GM12878 (cell line): Measurements from ENCODE around the gene SLC25A43. TPM values are rescaled to one million over a fixed set of nuclear protein-coding genes. Genes with fewer than 3 reads are reported as not detected.

Experiments used
- ATAC-seq: fragments of 200-7000 bp; cut with Tn5 transposase; 3 replicates; pipeline ENCODE4 v1.9.1; 2020; ENCODE audit warnings: mild to moderate bottlenecking, moderate library complexity
- BruUV-seq: library from RNA; stranded (reverse); fragments of 400-500 nt; replicated peaks from 2 replicates; lab custom pipeline; 2021; lab: Mats Ljungman, UMichigan
- CTCF ChIA-PET: fragments of 300-600 bp; sonication (Branson Sonifier 250); formaldehyde crosslinking; extraction: SDS; loops from one replicate; lab custom pipeline; 2021; ENCODE audit warnings: inconsistent platforms; lab: Yijun Ruan, JAX
- POLR2A ChIA-PET: fragments of 350-600 bp; formaldehyde crosslinking; extraction: SDS; loops from one replicate; lab custom pipeline; 2021; ENCODE audit warnings: inconsistent platforms; lab: Charles Lee
- RAD21 ChIA-PET: fragments of 300-600 bp; sonication (Branson Sonifier 250); formaldehyde crosslinking; loops from one replicate; lab custom pipeline; 2023; ENCODE audit warnings: antibody characterized with exemption; ENCODE audit not compliant: unreplicated experiment; lab: Charles Lee
- SMC1A ChIA-PET: fragments of 300-600 bp; sonication (Branson Sonifier 250); formaldehyde crosslinking; loops from one replicate; lab custom pipeline; 2023; ENCODE audit not compliant: unreplicated experiment, uncharacterized antibody; lab: Charles Lee
- DNase-seq: peaks from one replicate; pipeline ENCODE4 v3.0.0-alpha.2; 2011; ENCODE audit warnings: low read depth, low spot score
- FAIRE-seq: peaks from 3 replicates; lab custom pipeline; 2011; peaks lifted over from hg19 to GRCh38; lab: Jason Lieb, UNC
- H2AFZ ChIP-seq: 2 replicates; pipeline ENCODE4 v1.6.0; 2011; ENCODE audit warnings: low read depth, low read length, control low read depth; ENCODE audit not compliant: control insufficient read depth
- H3K27ac ChIP-seq: 2 replicates; pipeline ENCODE4 v1.5.1; 2011; ENCODE audit warnings: control low read depth; ENCODE audit not compliant: control insufficient read depth, insufficient read depth
- H3K27me3 ChIP-seq, 2 experiments: replicated peaks in 1 of 2; 2 replicates each; pipeline versions ENCODE4 v1.6.0 to v1.6.1; 2011; ENCODE audit warnings: low read length in 1 of 2; ENCODE audit not compliant: control insufficient read depth in 2 of 2, insufficient read depth in 2 of 2
- H3K36me3 ChIP-seq, 2 experiments: 2 replicates each; pipeline ENCODE4 v1.5.1; 2011; ENCODE audit warnings: low read length in 1 of 2; ENCODE audit not compliant: control insufficient read depth in 2 of 2, insufficient read depth in 2 of 2
- H3K4me1 ChIP-seq: 2 replicates; pipeline ENCODE4 v1.6.1; 2011; ENCODE audit warnings: mild to moderate bottlenecking, low read length, moderate library complexity, mixed read lengths; ENCODE audit not compliant: control insufficient read depth, insufficient read depth
- H3K4me2 ChIP-seq: 2 replicates; pipeline ENCODE4 v1.6.0; 2011; ENCODE audit warnings: control low read depth; ENCODE audit not compliant: control insufficient read depth, insufficient read depth
- H3K4me3 ChIP-seq: fragments of 200-600 bp; sonication (generic); 2 replicates; pipeline ENCODE4 v1.5.1; 2016
- H3K79me2 ChIP-seq: 2 replicates; pipeline ENCODE4 v1.6.0; 2011; ENCODE audit warnings: low read length; ENCODE audit not compliant: control insufficient read depth, insufficient read depth
- H3K9ac ChIP-seq: 2 replicates; pipeline ENCODE4 v1.8.0; 2011; ENCODE audit warnings: low read length, control low read depth, mixed read lengths; ENCODE audit not compliant: control insufficient read depth, insufficient read depth
- H3K9me3 ChIP-seq: replicated peaks from 3 replicates; pipeline ENCODE4 v1.5.1; 2011; ENCODE audit warnings: mild to moderate bottlenecking, low read length; ENCODE audit not compliant: control insufficient read depth, insufficient read depth
- H4K20me1 ChIP-seq: 2 replicates; pipeline ENCODE4 v1.6.0; 2011; ENCODE audit not compliant: control insufficient read depth, insufficient read depth
- EGR1 ChIP-seq, 2 experiments: IDR thresholded peaks; 1 replicate in 1 of 2; 2 replicates in 1 of 2; pipeline ENCODE4 v1.6.1; 2011 to 2012; ENCODE audit warnings: low read depth in 2 of 2, low read length in 2 of 2, borderline replicate concordance in 1 of 2, mild to moderate bottlenecking in 1 of 2, moderate library complexity in 1 of 2
- IKZF2 ChIP-seq, 2 experiments: fragments of 450-650 bp; IDR thresholded peaks; 2 replicates each; pipeline ENCODE4 v1.6.1; 2017; ENCODE audit warnings: mild to moderate bottlenecking in 2 of 2, moderate library complexity in 2 of 2
- NFYB ChIP-seq: IDR thresholded peaks from 2 replicates; pipeline ENCODE4 v1.6.1; 2011; ENCODE audit warnings: low read depth, mild to moderate bottlenecking, low read length, improper control_type of control experiment, moderate library complexity; ENCODE audit not compliant: insufficient read depth
- RFX5 ChIP-seq: IDR thresholded peaks from 2 replicates; pipeline ENCODE4 v1.6.1; 2011; ENCODE audit warnings: low read depth, low read length, improper control_type of control experiment
- SP1 ChIP-seq: IDR thresholded peaks from one replicate; pipeline ENCODE4 v1.6.1; 2011; ENCODE audit warnings: low read depth, low read length
- ZNF24 ChIP-seq: fragments of 450-650 bp; IDR thresholded peaks from 2 replicates; pipeline ENCODE4 v1.6.1; 2017; ENCODE audit warnings: antibody characterized with exemption, mild to moderate bottlenecking
- ZZZ3 ChIP-seq: IDR thresholded peaks from 2 replicates; pipeline ENCODE4 v1.6.1; 2011; ENCODE audit warnings: low read depth; ENCODE audit not compliant: control insufficient read depth, insufficient read length
- WGBS: methylation state at CpG from one replicate; pipeline ENCODE4 v1.1.6; 2016; ENCODE audit warnings: low lambda C conversion rate; ENCODE audit not compliant: insufficient replicate concordance, insufficient coverage; ENCODE audit errors: missing lambda C conversion rate; 5-methylcytosine and 5-hydroxymethylcytosine counted together
- in situ Hi-C: fragments of 300-500 bp; cut with MboI; formaldehyde crosslinking; loops from 9 replicates; pipeline ENCODE4 v1.14.3; 2018; ENCODE audit warnings: mixed read lengths
- intact Hi-C: fragments of 100-400 bp; cut with micrococcal nuclease; formaldehyde crosslinking; loops from one replicate; pipeline ENCODE4 v1.14.2; 2022; ENCODE audit not compliant: unreplicated experiment
- polyA plus RNA-seq, 11 experiments: library from polyadenylated mRNA; depleted of rRNA in 4 of 11; unstranded in 6 of 11; stranded (reverse) in 5 of 11; fragments of >200 nt; fragmentation: Nextera tagmentation in 4 of 11; fragmentation: Illumina TruSeq in 1 of 11; extraction: Ambion mirVana in 4 of 11; extraction: Trizol in 1 of 11; gene quantifications; 1 replicate in 1 of 11; 2 replicates in 10 of 11; pipeline versions ENCODE4 v1.2.1 to v1.2.3, GENCODE V29; 2011 to 2016; ENCODE audit warnings: inconsistent platforms in 2 of 11, missing spikeins in 2 of 11, low read depth in 1 of 11
- total RNA-seq, 4 experiments: library from RNA; depleted of rRNA in 3 of 4; stranded (reverse); fragments of >200 nt in 3 of 4; fragmentation: Illumina TruSeq in 1 of 4; extraction: Trizol in 1 of 4; gene quantifications; 2 replicates each; pipeline versions ENCODE4 v1.2.1 to v1.2.3, GENCODE V29; 2013 to 2021
- TF ChIP-seq, protein P1 (sequence below): fragments of 150-350 bp; IDR thresholded peaks from 2 replicates; pipeline ENCODE4 v1.6.1; 2014; ENCODE audit warnings: mild to moderate bottlenecking, low read depth, low read length
- TF ChIP-seq, protein P2 (sequence below): IDR thresholded peaks from 2 replicates; pipeline ENCODE4 v1.6.1; 2011; ENCODE audit warnings: borderline replicate concordance, low read depth, mild to moderate bottlenecking, moderate library complexity, mixed read lengths, low read length; ENCODE audit not compliant: insufficient read depth; ENCODE audit errors: extremely low read length
- TF ChIP-seq, protein P3 (sequence below): IDR thresholded peaks from 2 replicates; pipeline ENCODE4 v1.6.1; 2011; ENCODE audit warnings: low read depth, mild to moderate bottlenecking, low read length, moderate library complexity, borderline replicate concordance; ENCODE audit errors: extremely low read depth
- TF ChIP-seq, protein P4 (sequence below): fragments of 450-650 bp; IDR thresholded peaks from 2 replicates; pipeline ENCODE4 v1.6.1; 2017; ENCODE audit warnings: mild to moderate bottlenecking

SLC25A43 gene
- total and polyA plus RNA-seq, 10 of the 15 experiments (the other 5 are each of a cell fraction or from before 2014, with no cell fraction given) = 2.5 to 13.5 (median 6.8) TPM

DNA sequence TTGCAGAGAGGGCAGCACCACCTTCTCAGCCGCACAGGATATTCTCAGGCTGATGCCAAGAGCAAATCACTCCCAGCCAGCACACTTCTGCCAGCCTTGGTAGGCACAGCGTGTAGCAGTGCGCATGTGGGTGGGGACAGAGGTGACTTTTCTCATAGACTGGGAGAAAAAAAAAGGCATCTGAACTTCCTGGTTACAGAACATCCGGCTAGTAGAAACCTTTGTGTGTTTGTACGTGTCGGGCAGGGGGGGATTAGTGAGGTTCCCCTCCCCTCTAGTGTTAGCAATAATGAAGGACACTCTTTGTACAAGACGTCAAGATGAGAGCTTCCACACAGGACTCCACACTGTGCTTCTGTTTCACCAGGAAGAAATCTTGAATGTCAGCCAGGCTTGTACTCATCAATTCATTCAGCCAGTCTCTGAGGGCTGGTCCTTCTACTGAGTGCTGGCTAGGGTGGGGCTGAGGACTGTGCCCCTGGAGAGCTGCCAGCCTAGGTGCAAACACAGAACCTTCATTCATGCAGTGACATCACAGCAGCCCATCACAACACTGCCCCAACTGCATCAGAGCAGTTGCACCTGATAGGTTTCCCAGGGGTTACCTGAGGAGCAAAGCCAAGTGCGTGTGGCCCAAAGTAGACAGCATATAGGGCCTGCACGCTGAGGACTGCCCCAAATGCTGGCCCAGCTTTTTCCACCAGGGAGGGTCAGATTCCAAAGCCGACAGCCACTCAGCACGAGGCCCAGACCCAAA, 103.8 kb downstream of the SLC25A43 start (continued):
- TF ChIP-seq, protein P1, sequence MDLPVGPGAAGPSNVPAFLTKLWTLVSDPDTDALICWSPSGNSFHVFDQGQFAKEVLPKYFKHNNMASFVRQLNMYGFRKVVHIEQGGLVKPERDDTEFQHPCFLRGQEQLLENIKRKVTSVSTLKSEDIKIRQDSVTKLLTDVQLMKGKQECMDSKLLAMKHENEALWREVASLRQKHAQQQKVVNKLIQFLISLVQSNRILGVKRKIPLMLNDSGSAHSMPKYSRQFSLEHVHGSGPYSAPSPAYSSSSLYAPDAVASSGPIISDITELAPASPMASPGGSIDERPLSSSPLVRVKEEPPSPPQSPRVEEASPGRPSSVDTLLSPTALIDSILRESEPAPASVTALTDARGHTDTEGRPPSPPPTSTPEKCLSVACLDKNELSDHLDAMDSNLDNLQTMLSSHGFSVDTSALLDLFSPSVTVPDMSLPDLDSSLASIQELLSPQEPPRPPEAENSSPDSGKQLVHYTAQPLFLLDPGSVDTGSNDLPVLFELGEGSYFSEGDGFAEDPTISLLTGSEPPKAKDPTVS = no peak
- TF ChIP-seq, protein P2, sequence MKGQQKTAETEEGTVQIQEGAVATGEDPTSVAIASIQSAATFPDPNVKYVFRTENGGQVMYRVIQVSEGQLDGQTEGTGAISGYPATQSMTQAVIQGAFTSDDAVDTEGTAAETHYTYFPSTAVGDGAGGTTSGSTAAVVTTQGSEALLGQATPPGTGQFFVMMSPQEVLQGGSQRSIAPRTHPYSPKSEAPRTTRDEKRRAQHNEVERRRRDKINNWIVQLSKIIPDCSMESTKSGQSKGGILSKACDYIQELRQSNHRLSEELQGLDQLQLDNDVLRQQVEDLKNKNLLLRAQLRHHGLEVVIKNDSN = no peak
- no peak for TF ChIP-seq ZNF24
- TF ChIP-seq, protein P3, sequence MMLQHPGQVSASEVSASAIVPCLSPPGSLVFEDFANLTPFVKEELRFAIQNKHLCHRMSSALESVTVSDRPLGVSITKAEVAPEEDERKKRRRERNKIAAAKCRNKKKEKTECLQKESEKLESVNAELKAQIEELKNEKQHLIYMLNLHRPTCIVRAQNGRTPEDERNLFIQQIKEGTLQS = no peak

DNA sequence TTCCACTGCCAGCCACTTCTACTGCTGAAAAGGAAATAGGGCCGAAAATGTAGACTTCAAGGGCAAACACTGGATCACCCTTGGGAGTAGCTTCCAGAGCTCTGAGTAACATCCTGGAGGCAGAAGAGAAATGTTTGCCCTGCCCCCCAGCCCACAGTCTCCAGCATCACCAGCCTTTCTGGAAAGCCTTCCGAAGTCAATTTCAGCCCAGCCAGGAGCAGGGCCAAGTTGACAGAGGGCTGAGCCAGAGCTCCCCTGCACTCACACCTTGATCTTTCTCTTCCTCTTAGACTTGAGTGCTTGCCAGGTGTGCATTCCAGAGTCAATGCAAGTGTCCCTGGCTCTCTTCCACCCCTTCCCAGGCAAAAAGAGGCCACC, 104.3 kb downstream of the SLC25A43 start:
- no peak overlapping the region for H3K27ac ChIP-seq

More for the DNA sequence above, 104.3 kb downstream of the SLC25A43 start:
- no peaks in the 10 kb centered on the region for H3K27me3 ChIP-seq
- H3K4me1 ChIP-seq = no peaks in the 10 kb centered on the region
- intact Hi-C loops (no loop called here), in situ Hi-C loops (no loop called here)
- CTCF ChIA-PET = interaction anchor here (0.7 to 1.6 kb wide), 3 partner anchors 9 to 229 kb away, joined by 3 to 4 read pairs (median 4); no protein-coding TSS in a partner anchor
- SMC1A ChIA-PET = interaction anchor here (1.0 to 1.3 kb wide), 2 partner anchors 10 to 382 kb away, joined by 3 read pairs; no protein-coding TSS in a partner anchor
- H3K4me3 ChIP-seq = no peak overlapping the region
- H3K36me3 ChIP-seq = no peaks in the 10 kb centered on the region
- POLR2A ChIA-PET = no interaction called here
- no peak for TF ChIP-seq RFX5
- no peak for TF ChIP-seq NFYB
- TF ChIP-seq IKZF2 (IDR thresholded peaks at IDR 0.05) = no peak
- TF ChIP-seq, protein P4, sequence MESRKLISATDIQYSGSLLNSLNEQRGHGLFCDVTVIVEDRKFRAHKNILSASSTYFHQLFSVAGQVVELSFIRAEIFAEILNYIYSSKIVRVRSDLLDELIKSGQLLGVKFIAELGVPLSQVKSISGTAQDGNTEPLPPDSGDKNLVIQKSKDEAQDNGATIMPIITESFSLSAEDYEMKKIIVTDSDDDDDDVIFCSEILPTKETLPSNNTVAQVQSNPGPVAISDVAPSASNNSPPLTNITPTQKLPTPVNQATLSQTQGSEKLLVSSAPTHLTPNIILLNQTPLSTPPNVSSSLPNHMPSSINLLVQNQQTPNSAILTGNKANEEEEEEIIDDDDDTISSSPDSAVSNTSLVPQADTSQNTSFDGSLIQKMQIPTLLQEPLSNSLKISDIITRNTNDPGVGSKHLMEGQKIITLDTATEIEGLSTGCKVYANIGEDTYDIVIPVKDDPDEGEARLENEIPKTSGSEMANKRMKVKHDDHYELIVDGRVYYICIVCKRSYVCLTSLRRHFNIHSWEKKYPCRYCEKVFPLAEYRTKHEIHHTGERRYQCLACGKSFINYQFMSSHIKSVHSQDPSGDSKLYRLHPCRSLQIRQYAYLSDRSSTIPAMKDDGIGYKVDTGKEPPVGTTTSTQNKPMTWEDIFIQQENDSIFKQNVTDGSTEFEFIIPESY = no peak
- no peak for TF ChIP-seq SP1
- TF ChIP-seq EGR1 (IDR thresholded peaks at IDR 0.05; ENCODE audit: borderline replicate concordance in 1 of 2, low read depth in 2 of 2, low read length in 2 of 2) = no peak
- TF ChIP-seq ZZZ3 = no peak
- no TSS peak for BruUV-seq
- no peaks in the 10 kb centered on the region for H3K9me3 ChIP-seq
- H3K79me2 ChIP-seq = no peaks in the 10 kb centered on the region
- ATAC-seq (no peak), DNase-seq (no peak), FAIRE-seq (no peak)
- H3K4me2 ChIP-seq = no peak overlapping the region
- RAD21 ChIA-PET = no interaction called here
- H2AFZ ChIP-seq = no peak overlapping the region
- no peaks in the 10 kb centered on the region for H4K20me1 ChIP-seq
- H3K9ac ChIP-seq = no peak overlapping the region
- 94% methylated on average over 2 of the region's 2 CpGs for WGBS
